GM21515 (cell line): Measurements from ENCODE around the gene ISLR2.

Experiments used
- ATAC-seq: cut with Tn5 transposase; IDR thresholded peaks from one replicate; pipeline ENCODE4 v1.9.1; 2021; ENCODE audit not compliant: unreplicated experiment

Gene ISLR2

DNA sequence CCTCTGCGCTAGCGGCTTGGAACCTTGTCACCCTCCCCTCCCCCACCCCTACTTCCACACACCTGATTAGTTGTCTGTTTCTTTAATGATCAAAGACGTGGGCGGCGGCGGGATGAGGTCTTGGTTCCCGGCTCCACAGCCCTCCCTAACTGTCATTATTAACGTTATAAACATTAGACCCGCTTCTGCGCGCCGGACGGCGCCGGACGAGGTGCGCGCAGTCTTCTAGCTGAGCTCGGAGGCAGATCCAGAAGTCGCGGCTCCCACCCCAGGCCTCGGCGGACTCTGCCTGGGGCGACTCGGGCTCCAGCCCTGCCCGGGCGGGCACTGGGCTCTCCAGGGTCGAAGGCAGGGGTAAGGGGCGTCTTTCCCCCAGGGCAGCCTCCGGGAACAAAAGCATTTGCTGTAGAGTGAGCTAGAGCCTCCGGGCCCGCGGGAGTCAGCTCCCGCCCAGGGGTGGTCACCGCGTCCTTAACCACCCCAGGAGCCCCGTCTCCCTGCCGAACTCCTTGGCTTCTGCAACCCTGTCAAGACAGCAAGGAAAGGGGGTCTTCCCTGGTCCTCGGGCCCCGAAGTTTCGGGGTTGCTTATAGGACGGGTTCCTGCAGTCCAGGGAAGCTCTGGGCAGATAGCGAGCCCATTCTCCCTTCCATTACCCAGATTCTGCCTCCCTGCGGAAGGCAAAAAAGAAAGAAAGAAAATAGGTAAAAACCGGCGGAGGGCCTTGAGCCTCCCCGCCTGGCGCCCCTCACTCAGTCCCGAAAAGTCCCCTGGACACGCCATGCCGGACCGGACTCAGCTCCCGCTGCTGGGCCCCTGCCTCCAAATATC is 2.2 kb upstream of the ISLR2 start:
- no peak for ATAC-seq

- no peak for ATAC-seq
Measured at GRCh38 chr15:74128785-74129585, 1.4 kb upstream of the ISLR2 start.

GRCh38 chr15:74129586-74130154 is 716 bp upstream of the ISLR2 start:
- no peak for ATAC-seq

DNA sequence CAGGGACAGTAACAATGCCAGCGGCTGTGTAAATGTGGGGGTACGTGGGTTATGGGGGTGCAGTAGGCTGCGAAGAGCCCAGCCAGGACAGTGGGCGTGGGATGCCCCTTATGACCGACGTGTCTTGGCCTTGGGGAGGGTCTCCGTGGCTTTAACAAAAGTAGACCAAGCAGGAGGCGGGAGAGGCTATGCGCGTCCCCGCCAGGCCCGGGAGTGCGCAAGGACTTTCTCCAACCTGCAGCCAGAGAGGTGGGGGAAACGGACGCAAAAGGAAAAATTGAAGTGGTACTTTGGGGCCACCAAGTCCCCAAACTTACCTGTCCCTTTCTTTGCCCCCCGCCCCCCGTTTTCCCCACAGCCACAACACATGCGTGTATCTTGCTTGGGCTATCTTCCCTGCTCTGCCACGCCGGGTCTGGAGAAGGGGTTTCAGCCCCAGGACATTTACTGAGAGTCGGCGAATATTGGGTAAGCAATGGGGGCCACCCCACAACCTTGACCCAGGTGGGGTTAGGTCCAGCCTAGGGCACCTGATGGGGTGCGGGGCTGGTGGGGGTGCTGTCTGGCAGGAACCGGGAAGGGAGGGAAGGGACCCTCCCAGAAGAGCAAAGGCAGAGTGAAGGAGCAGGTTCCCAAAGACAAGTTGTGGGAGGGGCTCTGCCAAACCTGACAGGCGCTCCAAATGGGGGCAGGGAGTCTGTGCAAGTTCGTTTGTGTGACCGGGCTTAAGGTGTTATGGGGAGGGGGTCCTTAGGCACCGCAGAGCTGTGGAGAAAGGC is 652 bp downstream of the ISLR2 start:
- ATAC-seq, result no peak

- no peak for ATAC-seq
Measured at GRCh38 chr15:74131628-74132413, 1.4 kb downstream of the ISLR2 start.

DNA sequence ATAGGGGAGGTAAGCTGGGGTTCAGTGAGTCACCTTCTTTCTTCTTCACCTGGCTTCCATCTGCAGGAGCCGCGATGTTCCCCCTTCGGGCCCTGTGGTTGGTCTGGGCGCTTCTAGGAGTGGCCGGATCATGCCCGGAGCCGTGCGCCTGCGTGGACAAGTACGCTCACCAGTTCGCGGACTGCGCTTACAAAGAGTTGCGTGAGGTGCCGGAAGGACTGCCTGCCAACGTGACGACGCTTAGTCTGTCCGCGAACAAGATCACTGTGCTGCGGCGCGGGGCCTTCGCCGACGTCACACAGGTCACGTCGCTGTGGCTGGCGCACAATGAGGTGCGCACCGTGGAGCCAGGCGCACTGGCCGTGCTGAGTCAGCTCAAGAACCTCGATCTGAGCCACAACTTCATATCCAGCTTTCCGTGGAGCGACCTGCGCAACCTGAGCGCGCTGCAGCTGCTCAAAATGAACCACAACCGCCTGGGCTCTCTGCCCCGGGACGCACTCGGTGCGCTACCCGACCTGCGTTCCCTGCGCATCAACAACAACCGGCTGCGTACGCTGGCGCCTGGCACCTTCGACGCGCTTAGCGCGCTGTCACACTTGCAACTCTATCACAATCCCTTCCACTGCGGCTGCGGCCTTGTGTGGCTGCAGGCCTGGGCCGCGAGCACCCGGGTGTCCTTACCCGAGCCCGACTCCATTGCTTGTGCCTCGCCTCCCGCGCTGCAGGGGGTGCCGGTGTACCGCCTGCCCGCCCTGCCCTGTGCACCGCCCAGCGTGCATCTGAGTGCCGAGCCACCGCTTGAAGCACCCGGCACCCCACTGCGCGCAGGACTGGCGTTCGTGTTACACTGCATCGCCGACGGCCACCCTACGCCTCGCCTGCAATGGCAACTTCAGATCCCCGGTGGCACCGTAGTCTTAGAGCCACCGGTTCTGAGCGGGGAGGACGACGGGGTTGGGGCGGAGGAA is 2.6 kb downstream of the ISLR2 start:
- no peak for ATAC-seq

- no peak for ATAC-seq
Measured at GRCh38 chr15:74133694-74134386, 3.5 kb downstream of the ISLR2 start.

- ATAC-seq, result no peak
Measured at GRCh38 chr15:74134387-74135027, 4.1 kb downstream of the ISLR2 start.

- no peak for ATAC-seq
Measured at GRCh38 chr15:74135041-74135565, 4.7 kb downstream of the ISLR2 start.

DNA sequence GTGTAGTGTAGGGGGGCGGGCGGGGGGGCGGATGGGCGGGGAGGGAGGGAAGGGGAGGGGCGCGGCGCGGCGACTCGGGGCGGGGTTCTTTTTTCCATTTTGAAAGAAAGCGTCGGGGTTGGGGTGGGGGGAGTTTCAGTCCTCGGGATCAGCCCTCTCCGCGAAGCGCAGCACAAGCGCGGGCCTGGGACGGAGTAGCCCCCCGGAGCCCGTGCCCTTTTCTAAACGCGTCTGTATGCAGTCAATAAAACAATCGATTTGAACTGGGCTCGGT is 6.1 kb downstream of the ISLR2 start:
- no peak for ATAC-seq

DNA sequence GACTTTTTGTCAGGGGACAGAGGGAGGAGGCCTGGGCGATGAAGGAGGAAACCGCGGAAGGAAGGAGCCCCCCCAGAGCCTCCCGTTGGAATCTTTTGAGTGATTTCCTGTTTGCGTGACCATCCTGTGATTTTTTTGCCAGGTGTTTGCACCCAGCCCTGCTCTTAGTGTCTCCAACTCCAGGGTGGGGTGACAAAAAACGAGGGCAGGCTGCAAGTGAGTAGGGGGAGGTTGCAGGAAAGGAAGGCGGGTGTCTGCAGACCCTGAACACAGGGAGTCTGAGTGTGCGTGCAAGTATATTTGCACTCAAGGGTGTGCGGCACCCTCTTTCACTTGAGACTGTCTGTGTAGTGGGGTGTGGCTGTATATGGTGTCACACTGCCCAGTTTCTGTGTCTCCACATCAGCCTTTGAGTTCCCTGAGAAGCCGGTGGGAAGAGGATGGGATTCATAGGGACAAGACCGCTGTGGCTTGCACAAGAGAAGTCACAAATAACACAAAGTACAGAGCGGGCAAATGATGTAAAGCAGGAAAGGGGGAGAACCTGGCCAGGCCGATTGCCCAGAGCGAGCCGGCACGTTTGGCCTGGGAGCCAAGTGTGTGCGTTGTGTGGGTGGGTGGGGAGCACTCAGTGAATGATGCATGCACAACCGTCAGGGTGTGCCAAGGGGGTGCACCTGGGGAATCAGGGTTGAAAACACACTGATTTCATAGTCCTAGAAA is 6.6 kb downstream of the ISLR2 start:
- no peak for ATAC-seq

DNA sequence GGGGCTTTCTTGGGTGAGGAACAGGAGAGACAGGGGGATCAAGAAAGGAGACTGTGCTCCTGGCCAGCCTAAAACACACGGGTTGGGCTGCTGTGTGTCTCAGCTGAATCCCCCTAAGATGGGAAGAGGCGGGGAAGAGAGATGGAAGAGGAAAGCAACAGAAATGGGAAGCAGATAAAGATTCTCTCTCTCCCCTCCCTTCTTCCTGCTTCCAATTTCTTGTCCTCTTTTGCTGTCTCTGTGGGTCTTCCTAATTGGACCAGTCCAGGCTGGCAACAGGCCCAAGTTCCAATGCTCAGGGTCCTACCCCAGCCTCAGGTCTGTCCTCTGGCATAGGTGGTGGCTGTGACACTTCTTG is 7.1 kb downstream of the ISLR2 start:
- no peak for ATAC-seq

DNA sequence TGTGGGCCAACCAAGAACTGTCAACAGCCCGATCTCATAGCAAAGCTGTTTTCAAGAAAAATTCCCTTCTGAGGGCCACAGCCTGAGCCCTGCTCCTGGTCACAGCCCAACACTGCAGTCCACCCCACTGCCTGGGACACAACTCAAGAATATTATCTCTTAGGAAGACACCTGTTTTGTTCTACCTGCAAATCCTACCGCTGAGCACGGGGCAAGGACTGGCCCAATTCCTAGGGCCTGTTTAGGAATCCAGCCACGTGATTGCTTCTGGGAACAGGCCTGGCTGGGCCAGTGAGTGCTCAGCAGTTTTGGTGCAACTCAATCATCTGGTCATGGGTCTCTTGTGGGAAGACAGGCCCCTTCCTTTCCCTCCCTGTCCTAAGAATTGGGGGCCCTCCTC is 8.3 kb downstream of the ISLR2 start:
- no peak for ATAC-seq

DNA sequence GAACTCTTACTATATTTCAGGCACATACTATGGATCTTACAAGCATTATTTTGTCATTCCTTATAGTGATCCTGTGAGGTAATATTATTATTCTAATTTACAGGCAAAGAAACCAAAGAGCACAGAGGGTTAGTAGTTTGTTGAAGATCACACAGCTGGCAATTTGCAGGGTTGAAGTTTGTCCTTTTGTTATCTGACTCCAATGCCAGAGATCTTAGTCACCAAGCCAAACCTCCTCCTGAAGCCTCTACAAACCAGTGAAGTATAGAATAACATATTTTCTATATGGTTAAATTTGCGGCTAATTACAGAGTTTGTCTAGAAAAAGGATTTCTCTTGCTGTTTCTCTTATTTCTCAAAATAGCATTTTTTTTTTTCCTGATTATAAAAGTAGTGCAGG is 11.2 kb downstream of the ISLR2 start:
- no peak for ATAC-seq

DNA sequence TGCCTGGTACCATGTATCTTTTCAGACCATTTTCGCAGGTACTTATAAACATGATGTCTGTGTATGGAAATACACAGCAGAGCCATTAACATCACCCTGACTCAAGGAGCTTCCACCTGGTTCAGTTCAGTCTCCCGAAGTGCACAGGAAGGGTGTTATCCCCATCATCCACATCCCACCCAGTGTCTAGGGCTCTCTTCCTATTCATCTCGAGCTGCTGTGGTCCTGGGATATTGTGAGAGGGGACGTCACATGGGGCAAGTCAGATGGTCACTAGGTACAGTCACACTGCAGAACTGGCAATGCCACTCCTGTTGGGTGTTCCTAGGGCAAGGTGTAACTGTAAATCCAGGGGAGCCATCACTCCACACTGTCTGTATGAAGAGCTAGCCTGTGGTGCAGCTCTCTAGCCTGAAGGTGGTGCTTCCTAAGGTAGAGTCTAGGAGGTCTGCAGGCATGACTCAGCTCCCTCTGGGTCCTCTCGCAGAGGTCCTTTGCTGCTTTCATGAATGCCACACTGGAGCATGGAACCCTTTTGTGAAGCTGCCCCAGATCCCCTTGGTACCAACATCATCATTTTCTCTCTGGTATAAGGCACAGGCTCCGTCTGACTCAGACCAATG is 13.9 kb downstream of the ISLR2 start:
- ATAC-seq, result no peak

- ATAC-seq, result no peak
Measured at GRCh38 chr15:74146277-74146800, 16.0 kb downstream of the ISLR2 start.

DNA sequence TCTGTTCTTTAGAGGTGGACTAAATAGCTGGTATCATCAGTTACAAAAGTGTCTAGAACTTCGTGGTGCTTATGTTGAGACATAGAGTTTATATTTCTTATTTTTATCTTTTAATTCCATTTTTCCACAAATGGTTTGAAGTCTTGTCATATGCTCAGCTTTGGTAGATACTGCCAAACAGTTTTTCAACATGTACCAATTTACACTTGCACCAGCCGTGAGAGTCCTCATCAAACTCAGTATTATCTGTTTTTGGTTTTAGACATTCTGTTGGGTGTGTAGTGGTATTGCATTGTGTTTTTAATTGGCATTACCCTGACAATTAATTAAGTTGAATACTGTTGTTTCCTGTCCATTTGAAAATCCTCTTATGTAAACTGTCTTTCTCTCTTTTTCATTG is 16.7 kb downstream of the ISLR2 start:
- no peak for ATAC-seq
